ENCODE measurements around the gene SEC16B.

DNA sequence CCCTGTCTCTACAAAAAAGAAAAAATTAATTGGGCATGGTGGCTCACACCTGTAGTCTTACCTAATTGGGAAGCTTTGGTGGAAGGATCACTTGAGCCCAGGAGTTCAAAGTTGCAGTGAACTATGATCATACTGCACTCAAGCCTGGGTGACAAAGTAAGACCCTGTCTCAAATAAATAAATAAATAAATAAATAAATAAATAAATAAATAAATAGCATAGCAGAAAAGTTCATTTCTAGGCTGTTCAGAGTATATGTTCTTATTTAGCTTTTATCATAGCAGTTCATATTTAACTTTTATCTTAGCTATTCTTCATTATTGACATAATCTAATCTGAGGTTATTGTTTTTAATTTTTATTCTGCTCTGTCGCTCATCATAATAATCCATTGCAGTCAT, 8.7 kb upstream of the SEC16B start:
- TF ChIP-seq EZH2 (IDR thresholded peaks at IDR 0.05; ENCODE audit: insufficient read depth, poor library complexity, severe bottlenecking) (no peak), EZH2phosphoT487 (IDR thresholded peaks at IDR 0.05; ENCODE audit: insufficient read depth, low read depth) (no peak)

Data from GM23248 (cell line).